Left ventricle myocardium inferior (tissue), 1 donor: ENCODE results near the gene DNAJC5G. TPM values are rescaled to one million over a fixed set of nuclear protein-coding genes. Genes with fewer than 3 reads are reported as not detected.

ENCODE experiments used
- DNase-seq: peaks from one replicate; pipeline ENCODE4 v3.0.0-alpha.2; 2020
- H3K27ac ChIP-seq: fragments of 200-600 bp; replicated peaks from 2 replicates; pipeline ENCODE4 v1.8.0; 2021
- H3K27me3 ChIP-seq: fragments of 200-600 bp; 2 replicates; pipeline ENCODE4 v1.8.0; 2021; ENCODE audit warnings: low read depth
- H3K36me3 ChIP-seq: fragments of 200-600 bp; 2 replicates; pipeline ENCODE4 v1.8.0; 2021
- H3K4me1 ChIP-seq: fragments of 200-600 bp; 2 replicates; pipeline ENCODE4 v1.8.0; 2021
- H3K4me3 ChIP-seq: fragments of 200-600 bp; 2 replicates; pipeline ENCODE4 v1.8.0; 2021; ENCODE audit warnings: mild to moderate bottlenecking, moderate library complexity
- H3K9me3 ChIP-seq: fragments of 200-600 bp; replicated peaks from 2 replicates; pipeline ENCODE4 v1.8.0; 2021
- CTCF ChIP-seq: fragments of 200-600 bp; IDR thresholded peaks from 2 replicates; pipeline ENCODE4 v1.8.0; 2021; ENCODE audit warnings: antibody characterized with exemption, mild to moderate bottlenecking, borderline replicate concordance
- intact Hi-C: fragments of 100-400 bp; cut with micrococcal nuclease; formaldehyde crosslinking; loops from one replicate; pipeline ENCODE4 v1.11.0; 2022
- total RNA-seq: library from RNA; stranded (reverse); fragmentation: NEBNext Ultra II Directional; extraction: Animal tissue kit (Norgen Biotek cat#: 25700); gene quantifications from one replicate; pipeline ENCODE4 v1.2.1, GENCODE V29; 2021
- donor health status: DM: no; HTN: yes; CAD: no; lungs with severe emphysema.

DNAJC5G gene
- total RNA-seq, 1 donor from 2014 or later, result 1.2 TPM

DNA sequence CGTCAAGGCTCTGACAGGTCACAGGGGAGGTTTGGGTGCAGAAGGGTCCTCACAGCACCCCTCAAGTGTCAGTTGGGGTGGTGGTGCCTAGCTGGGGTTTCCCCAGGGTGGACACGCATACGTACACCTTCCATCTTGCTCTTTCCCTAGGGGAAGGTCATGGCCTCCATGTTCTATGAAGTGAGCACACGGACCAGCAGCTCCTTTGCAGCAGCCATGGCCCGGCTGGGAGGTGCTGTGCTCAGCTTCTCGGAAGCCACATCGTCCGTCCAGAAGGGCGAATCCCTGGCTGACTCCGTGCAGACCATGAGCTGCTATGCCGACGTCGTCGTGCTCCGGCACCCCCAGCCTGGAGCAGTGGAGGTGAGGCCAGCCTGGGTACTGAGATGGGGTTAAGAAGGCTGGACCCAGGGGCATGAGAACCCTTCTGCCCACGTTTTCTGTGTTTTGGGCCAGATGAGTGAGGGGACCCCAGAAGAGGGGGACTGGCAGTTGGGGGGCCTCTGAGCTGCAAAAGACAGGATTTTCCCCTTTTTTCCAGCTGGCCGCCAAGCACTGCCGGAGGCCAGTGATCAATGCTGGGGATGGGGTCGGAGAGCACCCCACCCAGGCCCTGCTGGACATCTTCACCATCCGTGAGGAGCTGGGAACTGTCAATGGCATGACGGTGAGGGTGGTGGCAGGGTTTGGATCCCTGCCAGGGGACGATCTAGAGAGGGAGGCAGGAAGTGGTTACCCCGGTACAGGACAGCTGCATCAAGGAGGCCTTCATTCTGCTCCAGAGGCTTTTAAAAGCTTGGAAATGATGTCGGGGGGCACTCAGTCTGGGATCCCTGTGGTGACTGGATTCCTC, 33.2 kb upstream of the DNAJC5G start:
- Histone ChIP-seq H3K27me3 (no peaks in the 10 kb centered on the region), H3K4me3 (no peak overlapping the region), H3K9me3 (no peaks in the 10 kb centered on the region), H3K27ac (no peak overlapping the region), H3K4me1 (peaks cover 39% of the 10 kb centered on the region), H3K36me3 (peaks cover 68% of the 10 kb centered on the region)
- TF ChIP-seq CTCF, result no peak
- intact Hi-C loops, result no loop called here
- DNase-seq, result peak; percentile 12

GRCh38 chr2:27242614-27242951, 32.6 kb upstream of the DNAJC5G start:
- TF ChIP-seq CTCF, result no peak
- no peak for DNase-seq
- intact Hi-C loops, result no loop called here
- Histone ChIP-seq H3K4me1 (peaks cover 39% of the 10 kb centered on the region), H3K4me3 (no peak overlapping the region), H3K36me3 (peaks cover 62% of the 10 kb centered on the region), H3K27me3 (no peaks in the 10 kb centered on the region), H3K9me3 (no peaks in the 10 kb centered on the region), H3K27ac (peak overlapping the region; percentile 59)

- DNase-seq, result no peak
- peaks cover 53% of the 10 kb centered on the region for H3K36me3 ChIP-seq
- no peak for TF ChIP-seq CTCF
- H3K27ac ChIP-seq, result peak overlapping the region; percentile 59
- no peak overlapping the region for H3K4me3 ChIP-seq
- H3K9me3 ChIP-seq, result no peaks in the 10 kb centered on the region
- no peaks in the 10 kb centered on the region for H3K27me3 ChIP-seq
- intact Hi-C loops, result no loop called here
- peaks cover 39% of the 10 kb centered on the region for H3K4me1 ChIP-seq
Observed at GRCh38 chr2:27243391-27244130, 31.7 kb upstream of the DNAJC5G start.

- Histone ChIP-seq H3K4me3 (no peak overlapping the region), H3K27ac (no peak overlapping the region), H3K36me3 (peaks cover 37% of the 10 kb centered on the region), H3K4me1 (peaks cover 43% of the 10 kb centered on the region), H3K27me3 (peaks cover 6% of the 10 kb centered on the region), H3K9me3 (no peaks in the 10 kb centered on the region)
- intact Hi-C loops, result no loop called here
- TF ChIP-seq CTCF, result no peak
- DNase-seq, result no peak
Observed at GRCh38 chr2:27245116-27245515, 30.1 kb upstream of the DNAJC5G start.

GRCh38 chr2:27245626-27246025, 29.6 kb upstream of the DNAJC5G start:
- Histone ChIP-seq H3K27me3 (peaks cover 11% of the 10 kb centered on the region), H3K27ac (no peak overlapping the region), H3K9me3 (no peaks in the 10 kb centered on the region), H3K36me3 (peaks cover 32% of the 10 kb centered on the region), H3K4me3 (no peak overlapping the region), H3K4me1 (peaks cover 48% of the 10 kb centered on the region)
- intact Hi-C loops, result no loop called here
- TF ChIP-seq CTCF, result no peak
- DNase-seq, result no peak
